GM12878 (cell line): ENCODE data around the gene SLC36A1. TPM values are rescaled to one million over a fixed set of nuclear protein-coding genes. Genes with fewer than 3 reads are reported as not detected.

Experiments
- ATAC-seq: fragments of 200-7000 bp; cut with Tn5 transposase; 3 replicates; pipeline ENCODE4 v1.9.1; 2020; ENCODE audit warnings: mild to moderate bottlenecking, moderate library complexity
- BruUV-seq: library from RNA; stranded (reverse); fragments of 400-500 nt; replicated peaks from 2 replicates; lab custom pipeline; 2021; lab: Mats Ljungman, UMichigan
- CTCF ChIA-PET: fragments of 300-600 bp; sonication (Branson Sonifier 250); formaldehyde crosslinking; extraction: SDS; loops from one replicate; lab custom pipeline; 2021; ENCODE audit warnings: inconsistent platforms; lab: Yijun Ruan, JAX
- POLR2A ChIA-PET: fragments of 350-600 bp; formaldehyde crosslinking; extraction: SDS; loops from one replicate; lab custom pipeline; 2021; ENCODE audit warnings: inconsistent platforms; lab: Charles Lee
- RAD21 ChIA-PET: fragments of 300-600 bp; sonication (Branson Sonifier 250); formaldehyde crosslinking; loops from one replicate; lab custom pipeline; 2023; ENCODE audit warnings: antibody characterized with exemption; ENCODE audit not compliant: unreplicated experiment; lab: Charles Lee
- SMC1A ChIA-PET: fragments of 300-600 bp; sonication (Branson Sonifier 250); formaldehyde crosslinking; loops from one replicate; lab custom pipeline; 2023; ENCODE audit not compliant: unreplicated experiment, uncharacterized antibody; lab: Charles Lee
- DNase-seq: peaks from one replicate; pipeline ENCODE4 v3.0.0-alpha.2; 2011; ENCODE audit warnings: low read depth, low spot score
- FAIRE-seq: peaks from 3 replicates; lab custom pipeline; 2011; peaks lifted over from hg19 to GRCh38; lab: Jason Lieb, UNC
- H2AFZ ChIP-seq: 2 replicates; pipeline ENCODE4 v1.6.0; 2011; ENCODE audit warnings: low read depth, low read length, control low read depth; ENCODE audit not compliant: control insufficient read depth
- H3K27ac ChIP-seq: 2 replicates; pipeline ENCODE4 v1.5.1; 2011; ENCODE audit warnings: control low read depth; ENCODE audit not compliant: control insufficient read depth, insufficient read depth
- H3K27me3 ChIP-seq, 2 experiments: replicated peaks in 1 of 2; 2 replicates each; pipeline versions ENCODE4 v1.6.0 to v1.6.1; 2011; ENCODE audit warnings: low read length in 1 of 2; ENCODE audit not compliant: control insufficient read depth in 2 of 2, insufficient read depth in 2 of 2
- H3K36me3 ChIP-seq, 2 experiments: 2 replicates each; pipeline ENCODE4 v1.5.1; 2011; ENCODE audit warnings: low read length in 1 of 2; ENCODE audit not compliant: control insufficient read depth in 2 of 2, insufficient read depth in 2 of 2
- H3K4me1 ChIP-seq: 2 replicates; pipeline ENCODE4 v1.6.1; 2011; ENCODE audit warnings: mild to moderate bottlenecking, low read length, moderate library complexity, mixed read lengths; ENCODE audit not compliant: control insufficient read depth, insufficient read depth
- H3K4me2 ChIP-seq: 2 replicates; pipeline ENCODE4 v1.6.0; 2011; ENCODE audit warnings: control low read depth; ENCODE audit not compliant: control insufficient read depth, insufficient read depth
- H3K4me3 ChIP-seq: fragments of 200-600 bp; sonication (generic); 2 replicates; pipeline ENCODE4 v1.5.1; 2016
- H3K79me2 ChIP-seq: 2 replicates; pipeline ENCODE4 v1.6.0; 2011; ENCODE audit warnings: low read length; ENCODE audit not compliant: control insufficient read depth, insufficient read depth
- H3K9ac ChIP-seq: 2 replicates; pipeline ENCODE4 v1.8.0; 2011; ENCODE audit warnings: low read length, control low read depth, mixed read lengths; ENCODE audit not compliant: control insufficient read depth, insufficient read depth
- H3K9me3 ChIP-seq: replicated peaks from 3 replicates; pipeline ENCODE4 v1.5.1; 2011; ENCODE audit warnings: mild to moderate bottlenecking, low read length; ENCODE audit not compliant: control insufficient read depth, insufficient read depth
- H4K20me1 ChIP-seq: 2 replicates; pipeline ENCODE4 v1.6.0; 2011; ENCODE audit not compliant: control insufficient read depth, insufficient read depth
- CTCF ChIP-seq, 3 experiments: IDR thresholded peaks in 2 of 3; conservative IDR thresholded peaks in 1 of 3; 2 replicates each; pipeline ENCODE4 v1.5.1; 2011; ENCODE audit warnings: low read depth in 3 of 3, low read length in 3 of 3, mild to moderate bottlenecking in 3 of 3, control low read depth in 2 of 3, moderate library complexity in 2 of 3, inconsistent platforms in 1 of 3, mixed read lengths in 1 of 3; ENCODE audit not compliant: control insufficient read depth in 2 of 3, insufficient read depth in 1 of 3; ENCODE audit errors: extremely low read depth in 1 of 3
- PAX8 ChIP-seq: fragments of 450-650 bp; IDR thresholded peaks from 2 replicates; pipeline ENCODE4 v1.6.1; 2017; ENCODE audit warnings: mild to moderate bottlenecking, moderate library complexity
- WGBS: methylation state at CpG from one replicate; pipeline ENCODE4 v1.1.6; 2016; ENCODE audit warnings: low lambda C conversion rate; ENCODE audit not compliant: insufficient replicate concordance, insufficient coverage; ENCODE audit errors: missing lambda C conversion rate; 5-methylcytosine and 5-hydroxymethylcytosine counted together
- in situ Hi-C: fragments of 300-500 bp; cut with MboI; formaldehyde crosslinking; loops from 9 replicates; pipeline ENCODE4 v1.14.3; 2018; ENCODE audit warnings: mixed read lengths
- intact Hi-C: fragments of 100-400 bp; cut with micrococcal nuclease; formaldehyde crosslinking; loops from one replicate; pipeline ENCODE4 v1.14.2; 2022; ENCODE audit not compliant: unreplicated experiment
- polyA plus RNA-seq, 11 experiments: library from polyadenylated mRNA; depleted of rRNA in 4 of 11; unstranded in 6 of 11; stranded (reverse) in 5 of 11; fragments of >200 nt; fragmentation: Nextera tagmentation in 4 of 11; fragmentation: Illumina TruSeq in 1 of 11; extraction: Ambion mirVana in 4 of 11; extraction: Trizol in 1 of 11; gene quantifications; 1 replicate in 1 of 11; 2 replicates in 10 of 11; pipeline versions ENCODE4 v1.2.1 to v1.2.3, GENCODE V29; 2011 to 2016; ENCODE audit warnings: inconsistent platforms in 2 of 11, missing spikeins in 2 of 11, low read depth in 1 of 11
- total RNA-seq, 4 experiments: library from RNA; depleted of rRNA in 3 of 4; stranded (reverse); fragments of >200 nt in 3 of 4; fragmentation: Illumina TruSeq in 1 of 4; extraction: Trizol in 1 of 4; gene quantifications; 2 replicates each; pipeline versions ENCODE4 v1.2.1 to v1.2.3, GENCODE V29; 2013 to 2021

SLC36A1 gene
- total and polyA plus RNA-seq, 10 of the 15 experiments (the other 5 are each of a cell fraction or from before 2014, with no cell fraction given) = 0.50 to 8.2 (median 3.5) TPM

GRCh38 chr5:151448038-151448985, 909 bp downstream of the SLC36A1 start:
- Histone ChIP-seq H3K79me2 (no peaks in the 10 kb centered on the region), H3K4me2 (peak overlapping the region; percentile 98), H3K9ac (peak overlapping the region; percentile 56; the same call in 1 of the 2 replicates), H3K27ac (no peak overlapping the region), H3K9me3 (no peaks in the 10 kb centered on the region), H3K36me3 (no peaks in the 10 kb centered on the region), H3K27me3 (no peaks in the 10 kb centered on the region), H3K4me3 (peak overlapping the region; percentile 87), H4K20me1 (no peaks in the 10 kb centered on the region), H2AFZ (peak overlapping the region; percentile 89), H3K4me1 (peaks cover 12% of the 10 kb centered on the region)
- ChIA-PET RAD21 (interaction anchor here (0.7 to 3.7 kb wide), 21 partner anchors 11 to 323 kb away, joined by 3 to 52 read pairs (median 5); partner anchors contain the start of genes G3BP1 and GM2A), CTCF (interaction anchor here (0.8 to 9.5 kb wide), 27 partner anchors 10 to 324 kb away, joined by 3 to 137 read pairs (median 6); no protein-coding TSS in a partner anchor), SMC1A (interaction anchor here (0.8 to 5.9 kb wide), 16 partner anchors 8 to 323 kb away, joined by 3 to 53 read pairs (median 6); no protein-coding TSS in a partner anchor), POLR2A (interaction anchor here (0.6 to 1.0 kb wide), 2 partner anchors 75 to 159 kb away, joined by 3 to 6 read pairs; no protein-coding TSS in a partner anchor)
- DNase-seq (no peak), FAIRE-seq (no peak), ATAC-seq (peak; percentile 12)
- 15% methylated on average over 24 of the region's 24 CpGs for WGBS
- in situ Hi-C loops = loop anchor here (5.0 kb wide), 3 partner anchors 54 to 294 kb away; no protein-coding TSS in a partner anchor
- TF ChIP-seq PAX8 (no peak), CTCF (IDR thresholded peaks at IDR 0.05 in 2 of 3, conservative IDR thresholded peaks at IDR 0.05 in 1 of 3; ENCODE audit: control insufficient read depth in 2 of 3, extremely low read depth in 1 of 3, insufficient read depth in 1 of 3, low read depth in 3 of 3, low read length in 3 of 3) (peak in 1 of 3 experiments; percentile 11; a peak in 1 of 6 replicates)
- intact Hi-C loops = no loop called here
- no TSS peak for BruUV-seq
